Karpas-422 (cell line): Measurements from ENCODE around the gene EYA2. TPM values are rescaled to one million over a fixed set of nuclear protein-coding genes. Genes with fewer than 3 reads are reported as not detected.

Experiments
- DNase-seq: peaks from one replicate; pipeline ENCODE4 v3.0.0-alpha.2; 2015
- H2AFZ ChIP-seq: fragments of 200-600 bp; sonication (generic); 2 replicates; pipeline ENCODE4 v1.6.1; 2014; ENCODE audit warnings: antibody characterized with exemption, low read length, mixed read lengths
- H3K27ac ChIP-seq: fragments of 200-600 bp; sonication (generic); 2 replicates; pipeline ENCODE4 v1.5.1; 2014; ENCODE audit warnings: mild to moderate bottlenecking, low read length, moderate library complexity
- H3K27me3 ChIP-seq: fragments of 200-600 bp; sonication (generic); 2 replicates; pipeline ENCODE4 v1.6.1; 2014; ENCODE audit warnings: low read length, mixed read lengths
- H3K36me3 ChIP-seq: fragments of 200-600 bp; sonication (generic); 2 replicates; pipeline ENCODE4 v1.6.1; 2014; ENCODE audit warnings: low read length, mixed read lengths; ENCODE audit not compliant: insufficient read depth
- H3K4me1 ChIP-seq: fragments of 200-600 bp; sonication (generic); 2 replicates; pipeline ENCODE4 v1.6.1; 2014; ENCODE audit warnings: mild to moderate bottlenecking, low read length, mixed read lengths
- H3K4me2 ChIP-seq: fragments of 200-600 bp; sonication (generic); 2 replicates; pipeline ENCODE4 v1.6.1; 2014; ENCODE audit warnings: low read length, low read depth, mild to moderate bottlenecking; ENCODE audit not compliant: poor library complexity, severe bottlenecking
- H3K4me3 ChIP-seq: fragments of 200-600 bp; sonication (generic); 2 replicates; pipeline ENCODE4 v1.5.1; 2014; ENCODE audit warnings: mild to moderate bottlenecking, antibody characterized with exemption, low read length, mixed read lengths
- H3K79me2 ChIP-seq: fragments of 200-600 bp; sonication (generic); 2 replicates; pipeline ENCODE4 v1.6.1; 2014; ENCODE audit warnings: mild to moderate bottlenecking, low read length, mixed read lengths
- H3K9ac ChIP-seq: fragments of 200-600 bp; sonication (generic); 2 replicates; pipeline ENCODE4 v1.6.0; 2014; ENCODE audit warnings: low read length
- H3K9me2 ChIP-seq: fragments of 200-600 bp; sonication (generic), shearing (Covaris generic); replicated peaks from 2 replicates; pipeline ENCODE4 v1.6.0; 2014; ENCODE audit warnings: mild to moderate bottlenecking, low read length, moderate library complexity; ENCODE audit not compliant: insufficient read depth
- H3K9me3 ChIP-seq: fragments of 300-700, 200-600 bp; sonication (generic); 2 replicates; pipeline ENCODE4 v1.6.1; 2014; ENCODE audit warnings: low read length, mixed read lengths
- H4K20me1 ChIP-seq: fragments of 200-600 bp; sonication (generic); 2 replicates; pipeline ENCODE4 v1.6.1; 2014; ENCODE audit warnings: mild to moderate bottlenecking, antibody characterized with exemption, low read length, low read depth; ENCODE audit not compliant: insufficient read depth
- total RNA-seq: library from RNA; depleted of rRNA; stranded (reverse); fragments of >200 nt; shearing (Covaris generic); gene quantifications from 2 replicates; pipeline ENCODE4 v1.2.3, GENCODE V29; 2014; ENCODE audit warnings: low replicate concordance

EYA2 gene
- total RNA-seq, 1 experiment from 2014 or later = not detected

- H3K9ac ChIP-seq = no peak overlapping the region
- H3K36me3 ChIP-seq = no peaks in the 10 kb centered on the region
- DNase-seq = no peak
- H4K20me1 ChIP-seq = no peaks in the 10 kb centered on the region
- H3K27ac ChIP-seq = no peak overlapping the region
- no peak overlapping the region for H3K4me3 ChIP-seq
- H2AFZ ChIP-seq = no peak overlapping the region
- H3K79me2 ChIP-seq = no peaks in the 10 kb centered on the region
- no peaks in the 10 kb centered on the region for H3K4me1 ChIP-seq
- H3K9me2 ChIP-seq = no peaks in the 10 kb centered on the region
- H3K4me2 ChIP-seq = no peak overlapping the region
- no peaks in the 10 kb centered on the region for H3K27me3 ChIP-seq
- H3K9me3 ChIP-seq = no peaks in the 10 kb centered on the region
These were observed 208.0 kb downstream of the EYA2 start for GRCh38 chr20:47102629-47103028.

GRCh38 chr20:47106786-47107185 is 212.1 kb downstream of the EYA2 start:
- no peak overlapping the region for H3K4me3 ChIP-seq
- H3K9ac ChIP-seq = no peak overlapping the region
- no peak overlapping the region for H3K4me2 ChIP-seq
- H3K4me1 ChIP-seq = no peaks in the 10 kb centered on the region
- no peaks in the 10 kb centered on the region for H3K9me3 ChIP-seq
- no peaks in the 10 kb centered on the region for H3K79me2 ChIP-seq
- no peak for DNase-seq
- no peaks in the 10 kb centered on the region for H4K20me1 ChIP-seq
- no peak overlapping the region for H2AFZ ChIP-seq
- H3K9me2 ChIP-seq = no peaks in the 10 kb centered on the region
- H3K27ac ChIP-seq = no peak overlapping the region
- H3K27me3 ChIP-seq = no peaks in the 10 kb centered on the region
- H3K36me3 ChIP-seq = no peaks in the 10 kb centered on the region

GRCh38 chr20:47108994-47109393 is 214.4 kb downstream of the EYA2 start:
- no peaks in the 10 kb centered on the region for H3K79me2 ChIP-seq
- no peak overlapping the region for H3K4me2 ChIP-seq
- H3K4me1 ChIP-seq = no peaks in the 10 kb centered on the region
- no peaks in the 10 kb centered on the region for H3K9me2 ChIP-seq
- H3K27ac ChIP-seq = no peak overlapping the region
- H2AFZ ChIP-seq = no peak overlapping the region
- H3K9ac ChIP-seq = no peak overlapping the region
- H3K27me3 ChIP-seq = no peaks in the 10 kb centered on the region
- H4K20me1 ChIP-seq = no peaks in the 10 kb centered on the region
- H3K9me3 ChIP-seq = no peaks in the 10 kb centered on the region
- H3K4me3 ChIP-seq = no peak overlapping the region
- DNase-seq = no peak
- no peaks in the 10 kb centered on the region for H3K36me3 ChIP-seq

GRCh38 chr20:47110819-47111218 is 216.2 kb downstream of the EYA2 start:
- H3K79me2 ChIP-seq = no peaks in the 10 kb centered on the region
- no peaks in the 10 kb centered on the region for H3K9me2 ChIP-seq
- H3K4me1 ChIP-seq = no peaks in the 10 kb centered on the region
- H4K20me1 ChIP-seq = no peaks in the 10 kb centered on the region
- no peaks in the 10 kb centered on the region for H3K36me3 ChIP-seq
- no peaks in the 10 kb centered on the region for H3K9me3 ChIP-seq
- no peak overlapping the region for H2AFZ ChIP-seq
- H3K4me3 ChIP-seq = no peak overlapping the region
- H3K27ac ChIP-seq = no peak overlapping the region
- H3K9ac ChIP-seq = no peak overlapping the region
- no peak for DNase-seq
- no peaks in the 10 kb centered on the region for H3K27me3 ChIP-seq
- no peak overlapping the region for H3K4me2 ChIP-seq

GRCh38 chr20:47111576-47111975 is 216.9 kb downstream of the EYA2 start:
- no peak for DNase-seq
- Histone ChIP-seq H4K20me1 (no peaks in the 10 kb centered on the region), H3K4me3 (no peak overlapping the region), H3K4me1 (no peaks in the 10 kb centered on the region), H3K9me3 (no peaks in the 10 kb centered on the region), H3K79me2 (no peaks in the 10 kb centered on the region), H3K36me3 (no peaks in the 10 kb centered on the region), H3K9ac (no peak overlapping the region), H2AFZ (no peak overlapping the region), H3K27me3 (no peaks in the 10 kb centered on the region), H3K4me2 (no peak overlapping the region), H3K9me2 (no peaks in the 10 kb centered on the region), H3K27ac (no peak overlapping the region)

- Histone ChIP-seq H3K4me2 (no peak overlapping the region), H3K36me3 (no peaks in the 10 kb centered on the region), H3K79me2 (no peaks in the 10 kb centered on the region), H2AFZ (no peak overlapping the region), H3K9me2 (no peaks in the 10 kb centered on the region), H3K9ac (no peak overlapping the region), H4K20me1 (no peaks in the 10 kb centered on the region), H3K9me3 (no peaks in the 10 kb centered on the region), H3K4me1 (no peaks in the 10 kb centered on the region), H3K4me3 (no peak overlapping the region), H3K27ac (no peak overlapping the region), H3K27me3 (no peaks in the 10 kb centered on the region)
- peak; percentile 40 for DNase-seq
These were observed 218.9 kb downstream of the EYA2 start for GRCh38 chr20:47113362-47114109.

GRCh38 chr20:47115694-47116093 is 221.1 kb downstream of the EYA2 start:
- Histone ChIP-seq H3K27ac (no peak overlapping the region), H2AFZ (no peak overlapping the region), H4K20me1 (no peaks in the 10 kb centered on the region), H3K4me3 (no peak overlapping the region), H3K9me3 (no peaks in the 10 kb centered on the region), H3K36me3 (no peaks in the 10 kb centered on the region), H3K4me2 (no peak overlapping the region), H3K79me2 (no peaks in the 10 kb centered on the region), H3K4me1 (no peaks in the 10 kb centered on the region), H3K9ac (no peak overlapping the region), H3K9me2 (no peaks in the 10 kb centered on the region), H3K27me3 (no peaks in the 10 kb centered on the region)
- no peak for DNase-seq

- Histone ChIP-seq H2AFZ (no peak overlapping the region), H3K4me2 (no peak overlapping the region), H3K9me3 (no peaks in the 10 kb centered on the region), H3K79me2 (no peaks in the 10 kb centered on the region), H3K9me2 (no peaks in the 10 kb centered on the region), H4K20me1 (no peaks in the 10 kb centered on the region), H3K27me3 (no peaks in the 10 kb centered on the region), H3K27ac (no peak overlapping the region), H3K36me3 (no peaks in the 10 kb centered on the region), H3K9ac (no peak overlapping the region), H3K4me3 (no peak overlapping the region), H3K4me1 (no peaks in the 10 kb centered on the region)
- DNase-seq = no peak
These were observed 222.7 kb downstream of the EYA2 start for GRCh38 chr20:47117371-47117770.
